ES-I3 (cell line): ENCODE measurements around the gene YJEFN3.

Experiments
- H3K36me3 ChIP-seq: 2 replicates; pipeline ENCODE4 v1.6.1; 2013; ENCODE audit warnings: mild to moderate bottlenecking, low read length, control low read depth, moderate library complexity; ENCODE audit not compliant: insufficient read depth
- H3K4me1 ChIP-seq: 2 replicates; pipeline ENCODE4 v1.6.1; 2013; ENCODE audit warnings: mild to moderate bottlenecking, control low read depth, low read length; ENCODE audit not compliant: insufficient read depth
- H3K9ac ChIP-seq: 2 replicates; pipeline ENCODE4 v1.6.1; 2013; ENCODE audit warnings: low read depth, mild to moderate bottlenecking, low read length, moderate library complexity
- H3K9me3 ChIP-seq: 2 replicates; pipeline ENCODE4 v1.6.1; 2013; ENCODE audit warnings: mild to moderate bottlenecking, low read length, moderate library complexity; ENCODE audit not compliant: control insufficient read depth, insufficient read depth

YJEFN3 gene, protein sequence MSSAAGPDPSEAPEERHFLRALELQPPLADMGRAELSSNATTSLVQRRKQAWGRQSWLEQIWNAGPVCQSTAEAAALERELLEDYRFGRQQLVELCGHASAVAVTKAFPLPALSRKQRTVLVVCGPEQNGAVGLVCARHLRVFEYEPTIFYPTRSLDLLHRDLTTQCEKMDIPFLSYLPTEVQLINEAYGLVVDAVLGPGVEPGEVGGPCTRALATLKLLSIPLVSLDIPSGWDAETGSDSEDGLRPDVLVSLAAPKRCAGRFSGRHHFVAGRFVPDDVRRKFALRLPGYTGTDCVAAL

GRCh38 chr19:19528721-19529490 lies at the start of gene YJEFN3:
YJEFN3 (plus strand) TSS chr19:19528911; CDS start chr19:19528933, 22 bp downstream.
- Histone ChIP-seq H3K9me3 (no peaks in the 10 kb centered on the region), H3K9ac (peak within 1 kb of the TSS; percentile 48; the same call in 1 of the 2 replicates), H3K4me1 (peaks cover 18% of the 10 kb centered on the region; the same call in 1 of the 2 replicates), H3K36me3 (no peaks in the 10 kb centered on the region)

DNA sequence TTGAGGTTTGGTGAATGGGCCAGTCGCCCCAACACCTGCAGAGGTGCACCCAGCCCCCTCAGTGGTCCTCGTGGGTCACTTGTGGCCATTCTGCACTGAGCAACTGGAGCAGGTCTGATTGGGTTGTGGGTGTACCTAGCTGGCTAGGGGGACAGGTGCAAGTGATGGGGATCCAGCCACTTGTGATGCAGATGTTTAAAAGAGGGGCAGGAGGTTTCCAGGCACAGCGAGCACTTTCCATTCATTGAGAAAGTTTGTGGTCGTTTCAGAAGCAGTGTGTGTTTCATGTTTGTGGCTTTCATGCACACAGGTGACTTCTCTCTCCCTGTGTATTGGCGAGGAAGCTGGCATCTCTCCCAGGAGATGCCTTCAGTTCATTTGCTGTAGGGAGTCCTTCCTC lies 48.0 kb upstream of the YJEFN3 start:
- Histone ChIP-seq H3K36me3 (peaks cover 3% of the 10 kb centered on the region; the same call in 1 of the 2 replicates), H3K9ac (no peak overlapping the region), H3K4me1 (peaks cover 18% of the 10 kb centered on the region), H3K9me3 (no peaks in the 10 kb centered on the region)

DNA sequence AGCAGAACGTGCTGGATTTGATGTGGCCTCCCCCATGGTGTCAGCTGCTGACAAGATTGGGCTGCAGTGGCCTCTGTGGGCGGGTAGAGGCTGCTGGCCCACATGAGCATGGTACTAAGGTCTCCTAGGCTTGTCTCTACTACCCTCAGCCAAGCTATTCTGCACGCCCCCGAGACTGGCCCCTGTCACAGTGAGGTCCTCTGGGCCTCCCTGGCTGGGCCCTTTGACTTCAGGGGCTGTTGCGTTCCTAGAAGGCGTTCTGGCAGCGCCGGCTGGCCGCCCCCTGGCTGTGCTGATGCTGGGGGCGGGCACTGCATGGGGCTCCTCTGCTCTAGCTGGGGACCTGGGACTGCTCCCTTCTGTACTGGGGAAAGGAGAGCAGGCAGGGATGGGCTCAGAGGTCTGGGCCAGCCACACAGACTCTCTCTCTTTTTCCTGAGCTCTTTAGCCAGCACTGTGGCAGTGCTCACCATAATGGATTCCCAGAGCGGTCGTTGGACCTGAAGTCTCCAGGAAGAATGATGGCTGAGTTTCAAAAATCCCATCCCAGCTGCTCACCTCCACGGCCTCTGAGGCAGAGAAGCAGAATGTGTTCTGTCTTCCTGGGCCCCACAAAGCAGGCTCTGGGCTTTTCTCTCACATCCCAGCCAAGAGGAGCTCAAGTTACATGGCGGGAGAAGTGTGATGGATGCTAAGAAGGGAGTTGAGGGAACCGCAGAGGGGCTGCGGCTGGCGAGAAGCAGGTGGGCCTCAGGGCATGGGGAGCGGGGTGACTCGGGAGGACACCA lies 45.7 kb upstream of the YJEFN3 start:
- H3K36me3 ChIP-seq: peaks cover 3% of the 10 kb centered on the region; the same call in 1 of the 2 replicates
- H3K9ac ChIP-seq: no peak overlapping the region
- peaks cover 19% of the 10 kb centered on the region for H3K4me1 ChIP-seq

GRCh38 chr19:19485161-19485997 lies 43.3 kb upstream of the YJEFN3 start:
- H3K4me1 ChIP-seq: peaks cover 39% of the 10 kb centered on the region
- no peak overlapping the region for H3K9ac ChIP-seq
- H3K36me3 ChIP-seq: no peaks in the 10 kb centered on the region
- no peaks in the 10 kb centered on the region for H3K9me3 ChIP-seq

More for the DNA sequence above, 45.7 kb upstream of the YJEFN3 start:
- H3K9me3 ChIP-seq: no peaks in the 10 kb centered on the region

DNA sequence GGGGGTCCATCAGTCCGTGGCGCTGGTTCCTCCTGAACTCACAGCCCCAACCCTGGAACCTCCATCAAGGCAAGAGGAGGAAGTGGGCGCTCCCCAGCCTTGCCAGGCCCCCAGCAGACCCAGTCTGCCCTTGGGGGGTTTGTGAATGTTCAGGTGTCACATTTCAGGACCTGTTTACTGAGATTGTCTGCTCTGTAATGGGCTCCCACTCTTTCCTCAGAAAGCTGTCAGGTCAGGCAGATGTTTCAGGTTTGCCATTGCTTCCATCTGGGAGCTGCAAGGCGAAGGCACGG lies 42.8 kb upstream of the YJEFN3 start:
- Histone ChIP-seq H3K9ac (no peak overlapping the region), H3K4me1 (peaks cover 39% of the 10 kb centered on the region), H3K9me3 (no peaks in the 10 kb centered on the region), H3K36me3 (no peaks in the 10 kb centered on the region; the same call in 1 of the 2 replicates)

GRCh38 chr19:19486343-19487076 lies 42.2 kb upstream of the YJEFN3 start:
- Histone ChIP-seq H3K4me1 (peaks cover 39% of the 10 kb centered on the region), H3K9me3 (no peaks in the 10 kb centered on the region), H3K36me3 (no peaks in the 10 kb centered on the region; the same call in 1 of the 2 replicates), H3K9ac (no peak overlapping the region)

GRCh38 chr19:19487077-19487949 lies 41.4 kb upstream of the YJEFN3 start:
- no peaks in the 10 kb centered on the region for H3K9me3 ChIP-seq
- H3K36me3 ChIP-seq: peaks cover 2% of the 10 kb centered on the region; the same call in 1 of the 2 replicates
- no peak overlapping the region for H3K9ac ChIP-seq
- H3K4me1 ChIP-seq: peaks cover 39% of the 10 kb centered on the region

GRCh38 chr19:19487950-19488874 lies 40.5 kb upstream of the YJEFN3 start:
- Histone ChIP-seq H3K36me3 (peaks cover 2% of the 10 kb centered on the region; the same call in 1 of the 2 replicates), H3K9me3 (no peaks in the 10 kb centered on the region), H3K9ac (peak overlapping the region; percentile 21; the same call in 1 of the 2 replicates), H3K4me1 (peaks cover 39% of the 10 kb centered on the region)

DNA sequence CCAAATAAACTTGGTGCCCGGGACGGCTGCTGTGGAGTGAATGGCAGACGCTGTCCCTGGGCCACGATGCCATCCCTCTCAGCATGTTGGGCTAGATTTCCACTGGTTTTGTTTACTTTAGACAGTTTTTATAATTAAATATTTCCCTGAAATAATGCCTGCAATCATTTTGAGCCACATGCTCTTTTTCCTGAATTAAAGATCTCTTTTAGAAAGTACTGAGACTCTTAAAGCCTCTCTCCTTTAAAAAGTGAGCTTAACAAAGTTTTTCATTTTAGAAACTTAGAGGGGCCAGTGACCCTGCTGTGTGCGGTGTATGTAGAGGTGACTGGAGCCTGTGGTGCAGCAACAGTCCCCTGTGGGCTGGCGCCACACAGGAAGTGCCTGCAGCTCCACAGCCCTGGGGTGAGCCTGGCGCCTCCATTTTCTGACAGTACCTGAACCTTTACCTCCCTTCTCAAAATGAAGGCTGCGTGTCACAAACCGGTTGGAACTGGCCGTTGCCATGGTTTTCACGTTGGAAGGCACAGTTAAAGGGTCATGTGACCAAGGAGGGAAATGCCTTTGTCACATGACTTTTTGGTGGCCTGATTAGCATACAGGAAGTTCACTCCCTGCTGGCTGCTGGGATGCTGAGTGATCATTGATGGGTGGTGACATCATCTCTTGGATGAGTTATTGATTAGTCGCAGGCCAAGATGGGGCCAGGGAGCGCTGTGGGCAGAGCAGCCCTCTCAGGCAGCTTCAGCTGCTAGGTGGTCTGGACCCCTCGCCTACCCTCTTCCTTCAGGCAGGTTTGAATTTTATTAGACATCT lies 39.6 kb upstream of the YJEFN3 start:
- no peaks in the 10 kb centered on the region for H3K9me3 ChIP-seq
- peak overlapping the region; percentile 21; the same call in 1 of the 2 replicates for H3K9ac ChIP-seq
- H3K4me1 ChIP-seq: peaks cover 39% of the 10 kb centered on the region
- H3K36me3 ChIP-seq: peaks cover 2% of the 10 kb centered on the region; the same call in 1 of the 2 replicates

- peaks cover 2% of the 10 kb centered on the region; the same call in 1 of the 2 replicates for H3K36me3 ChIP-seq
- peaks cover 37% of the 10 kb centered on the region for H3K4me1 ChIP-seq
- H3K9me3 ChIP-seq: no peaks in the 10 kb centered on the region
- H3K9ac ChIP-seq: no peak overlapping the region
Observed at GRCh38 chr19:19489804-19490204, 38.9 kb upstream of the YJEFN3 start.
